GM23338 (cell line): ENCODE data around the gene KCNJ16. TPM values are rescaled to one million over a fixed set of nuclear protein-coding genes. Genes with fewer than 3 reads are reported as not detected.

Experiments
- ATAC-seq: fragments of 200-7000 bp; cut with Tn5 transposase; 3 replicates; pipeline ENCODE4 v1.9.1; 2020
- DNase-seq: peaks from one replicate; pipeline ENCODE4 v3.0.0-alpha.2; 2015; ENCODE audit warnings: low spot score
- H2AFZ ChIP-seq: fragments of 200-600 bp; sonication (generic); 2 replicates; pipeline ENCODE4 v1.8.0; 2016; ENCODE audit warnings: antibody characterized with exemption, mild to moderate bottlenecking, moderate library complexity
- H3F3A ChIP-seq: fragments of 200-600 bp; sonication (generic); replicated peaks from 2 replicates; pipeline ENCODE4 v1.8.0; 2017; ENCODE audit warnings: antibody characterized with exemption, mixed run types, low read depth
- H3K27ac ChIP-seq: fragments of 200-600 bp; sonication (generic); 2 replicates; pipeline ENCODE4 v1.6.1; 2016; ENCODE audit warnings: low read depth
- H3K27me3 ChIP-seq: fragments of 200-600 bp; sonication (generic); 2 replicates; pipeline ENCODE4 v1.8.0; 2016; ENCODE audit warnings: mild to moderate bottlenecking, mixed run types, moderate library complexity; ENCODE audit not compliant: insufficient read depth
- H3K36me3 ChIP-seq: fragments of 200-600 bp; sonication (generic); 2 replicates; pipeline ENCODE4 v1.8.0; 2016; ENCODE audit warnings: mild to moderate bottlenecking; ENCODE audit not compliant: insufficient read depth
- H3K4me1 ChIP-seq: fragments of 200-600 bp; sonication (generic); 2 replicates; pipeline ENCODE4 v1.8.0; 2016; ENCODE audit warnings: mild to moderate bottlenecking, moderate library complexity; ENCODE audit not compliant: insufficient read depth
- H3K4me2 ChIP-seq: fragments of 200-600 bp; sonication (generic); 2 replicates; pipeline ENCODE4 v1.7.1; 2017; ENCODE audit warnings: mixed run types
- H3K4me3 ChIP-seq: fragments of 200-600 bp; sonication (generic); 2 replicates; pipeline ENCODE4 v1.6.1; 2016; ENCODE audit warnings: mixed run types
- H3K79me2 ChIP-seq: fragments of 200-600 bp; sonication (generic); replicated peaks from 2 replicates; pipeline ENCODE4 v1.8.0; 2017; ENCODE audit warnings: mild to moderate bottlenecking; ENCODE audit not compliant: insufficient read depth
- H3K9me2 ChIP-seq: fragments of 200-600 bp; sonication (generic); 2 replicates; pipeline ENCODE4 v1.8.0; 2017; ENCODE audit not compliant: insufficient read depth
- H4K20me1 ChIP-seq: fragments of 200-600 bp; sonication (generic); replicated peaks from 2 replicates; pipeline ENCODE4 v1.8.0; 2017; ENCODE audit warnings: mild to moderate bottlenecking; ENCODE audit not compliant: insufficient read depth
- H3K27ac Mint-ChIP-seq: 2 replicates; pipeline ENCODE4 v1.8.0; 2020; ENCODE audit warnings: inconsistent platforms, mild to moderate bottlenecking, moderate library complexity, mixed read lengths
- H3K27me3 Mint-ChIP-seq: 3 replicates; pipeline ENCODE4 v1.8.0; 2022; ENCODE audit warnings: low read depth, mild to moderate bottlenecking, moderate library complexity, mixed read lengths, inconsistent platforms; ENCODE audit not compliant: insufficient read depth, poor library complexity
- H3K36me3 Mint-ChIP-seq: 3 replicates; pipeline ENCODE4 v1.8.0; 2021; ENCODE audit warnings: low read depth, mild to moderate bottlenecking, inconsistent platforms, moderate library complexity, mixed read lengths
- H3K4me1 Mint-ChIP-seq: 3 replicates; pipeline ENCODE4 v1.8.0; 2020; ENCODE audit warnings: mild to moderate bottlenecking, inconsistent platforms, mixed read lengths
- H3K4me3 Mint-ChIP-seq: 3 replicates; pipeline ENCODE4 v1.8.0; 2021; ENCODE audit warnings: moderate library complexity, mild to moderate bottlenecking, inconsistent platforms, mixed read lengths
- H3K9me3 Mint-ChIP-seq: 3 replicates; pipeline ENCODE4 v1.8.0; 2020; ENCODE audit warnings: moderate library complexity, mild to moderate bottlenecking, inconsistent platforms, mixed read lengths
- CREB1 ChIP-seq: fragments of 250-450 bp; sonication (Bioruptor Pico); IDR thresholded peaks from 2 replicates; pipeline ENCODE4 v1.5.0; 2020; ENCODE audit warnings: low read depth, mild to moderate bottlenecking, moderate library complexity
- EZH2phosphoT487 ChIP-seq: fragments of 200-600 bp; sonication (generic); IDR thresholded peaks from one replicate; pipeline ENCODE4 v1.8.1; 2018; ENCODE audit warnings: antibody characterized with exemption; ENCODE audit not compliant: unreplicated experiment
- JUNB ChIP-seq: IDR thresholded peaks from one replicate; pipeline ENCODE4 v1.6.1; 2016; ENCODE audit warnings: antibody characterized with exemption; ENCODE audit not compliant: unreplicated experiment
- NANOG ChIP-seq: IDR thresholded peaks from 2 replicates; pipeline ENCODE4 v1.6.1; 2016; ENCODE audit warnings: antibody characterized with exemption, borderline replicate concordance
- POLR2AphosphoS5 ChIP-seq: IDR thresholded peaks from 2 replicates; pipeline ENCODE4 v1.6.1; 2016; ENCODE audit warnings: antibody characterized with exemption, low read depth
- STAT1 ChIP-seq: IDR thresholded peaks from one replicate; pipeline ENCODE4 v1.6.1; 2016; ENCODE audit warnings: antibody characterized with exemption; ENCODE audit not compliant: unreplicated experiment
- ZNF114 ChIP-seq: fragments of 250-450 bp; sonication (Bioruptor Pico); IDR thresholded peaks from 2 replicates; pipeline ENCODE4 v1.5.0; 2020; ENCODE audit warnings: mild to moderate bottlenecking, moderate library complexity
- ZNF331 ChIP-seq: fragments of 250-450 bp; sonication (Bioruptor Pico); IDR thresholded peaks from 2 replicates; pipeline ENCODE4 v1.5.0; 2020; ENCODE audit warnings: low read depth, mild to moderate bottlenecking, moderate library complexity
- polyA plus RNA-seq: library from polyadenylated mRNA; unstranded; fragments of >200 nt; fragmentation: Nextera tagmentation; extraction: Ambion mirVana; gene quantifications from 2 replicates; pipeline ENCODE4 v1.2.1, GENCODE V29; 2016
- total RNA-seq: library from RNA; depleted of rRNA; stranded (reverse); fragments of >200 nt; shearing (Covaris generic); gene quantifications from 2 replicates; pipeline ENCODE4 v1.2.3, GENCODE V29; 2014
- TF ChIP-seq, protein P1 (sequence below): IDR thresholded peaks from 2 replicates; pipeline ENCODE4 v1.6.1; 2016; ENCODE audit warnings: antibody characterized with exemption
- TF ChIP-seq, protein P2 (sequence below): IDR thresholded peaks from one replicate; pipeline ENCODE4 v1.6.1; 2018; ENCODE audit warnings: antibody characterized with exemption; ENCODE audit not compliant: unreplicated experiment
- TF ChIP-seq, protein P3 (sequence below): fragments of 250-450 bp; sonication (Bioruptor Pico); IDR thresholded peaks from 2 replicates; pipeline ENCODE4 v1.5.0; 2020; ENCODE audit warnings: mild to moderate bottlenecking, moderate library complexity

KCNJ16 gene
- total and polyA plus RNA-seq, 2 experiments from 2014 or later, result not detected

DNA sequence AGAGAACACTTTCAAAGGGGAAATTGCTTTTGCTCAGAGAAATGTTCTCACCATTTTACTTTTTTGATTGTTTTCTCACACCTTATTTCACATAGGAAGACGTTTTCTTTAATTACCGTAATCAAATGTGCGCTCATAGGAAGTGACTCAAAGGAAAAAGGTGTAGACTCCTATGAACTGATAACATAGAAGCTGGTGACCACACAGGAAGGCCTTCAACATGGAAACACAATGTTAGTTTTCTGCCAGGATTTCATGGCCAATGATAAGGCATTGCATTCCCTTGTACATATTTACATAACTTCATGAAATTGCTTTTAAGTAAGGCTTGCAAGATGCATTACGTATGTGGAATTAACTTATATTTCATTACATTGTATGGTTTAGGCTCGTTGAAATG is 40.9 kb upstream of the KCNJ16 start:
- Mint-ChIP-seq H3K9me3 (no peaks in the 10 kb centered on the region), H3K36me3 (no peaks in the 10 kb centered on the region), H3K4me1 (peaks cover 3% of the 10 kb centered on the region; the same call in 2 of the 3 replicates), H3K27me3 (no peaks in the 10 kb centered on the region), H3K27ac (no peak overlapping the region), H3K4me3 (no peak overlapping the region)
- no peak overlapping the region for H3K27ac ChIP-seq
- H3K4me2 ChIP-seq, result no peak overlapping the region
- ATAC-seq (no peak), DNase-seq (no peak)
- H3K9me2 ChIP-seq, result no peaks in the 10 kb centered on the region
- H2AFZ ChIP-seq, result no peak overlapping the region
- H3K4me3 ChIP-seq, result no peak overlapping the region
- no peaks in the 10 kb centered on the region for H3K36me3 ChIP-seq
- no peaks in the 10 kb centered on the region for H3K4me1 ChIP-seq
- H3F3A ChIP-seq, result no peaks in the 10 kb centered on the region
- H3K79me2 ChIP-seq, result no peaks in the 10 kb centered on the region
- H4K20me1 ChIP-seq, result no peaks in the 10 kb centered on the region
- TF ChIP-seq, protein P1, sequence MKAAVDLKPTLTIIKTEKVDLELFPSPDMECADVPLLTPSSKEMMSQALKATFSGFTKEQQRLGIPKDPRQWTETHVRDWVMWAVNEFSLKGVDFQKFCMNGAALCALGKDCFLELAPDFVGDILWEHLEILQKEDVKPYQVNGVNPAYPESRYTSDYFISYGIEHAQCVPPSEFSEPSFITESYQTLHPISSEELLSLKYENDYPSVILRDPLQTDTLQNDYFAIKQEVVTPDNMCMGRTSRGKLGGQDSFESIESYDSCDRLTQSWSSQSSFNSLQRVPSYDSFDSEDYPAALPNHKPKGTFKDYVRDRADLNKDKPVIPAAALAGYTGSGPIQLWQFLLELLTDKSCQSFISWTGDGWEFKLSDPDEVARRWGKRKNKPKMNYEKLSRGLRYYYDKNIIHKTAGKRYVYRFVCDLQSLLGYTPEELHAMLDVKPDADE, result no peak
- TF ChIP-seq ZNF114 (no peak), STAT1 (no peak), NANOG (no peak), EZH2phosphoT487 (no peak), ZNF331 (no peak), JUNB (no peak), POLR2AphosphoS5 (no peak), CREB1 (CRISPR knock-in tag) (no peak)
- TF ChIP-seq, protein P2, sequence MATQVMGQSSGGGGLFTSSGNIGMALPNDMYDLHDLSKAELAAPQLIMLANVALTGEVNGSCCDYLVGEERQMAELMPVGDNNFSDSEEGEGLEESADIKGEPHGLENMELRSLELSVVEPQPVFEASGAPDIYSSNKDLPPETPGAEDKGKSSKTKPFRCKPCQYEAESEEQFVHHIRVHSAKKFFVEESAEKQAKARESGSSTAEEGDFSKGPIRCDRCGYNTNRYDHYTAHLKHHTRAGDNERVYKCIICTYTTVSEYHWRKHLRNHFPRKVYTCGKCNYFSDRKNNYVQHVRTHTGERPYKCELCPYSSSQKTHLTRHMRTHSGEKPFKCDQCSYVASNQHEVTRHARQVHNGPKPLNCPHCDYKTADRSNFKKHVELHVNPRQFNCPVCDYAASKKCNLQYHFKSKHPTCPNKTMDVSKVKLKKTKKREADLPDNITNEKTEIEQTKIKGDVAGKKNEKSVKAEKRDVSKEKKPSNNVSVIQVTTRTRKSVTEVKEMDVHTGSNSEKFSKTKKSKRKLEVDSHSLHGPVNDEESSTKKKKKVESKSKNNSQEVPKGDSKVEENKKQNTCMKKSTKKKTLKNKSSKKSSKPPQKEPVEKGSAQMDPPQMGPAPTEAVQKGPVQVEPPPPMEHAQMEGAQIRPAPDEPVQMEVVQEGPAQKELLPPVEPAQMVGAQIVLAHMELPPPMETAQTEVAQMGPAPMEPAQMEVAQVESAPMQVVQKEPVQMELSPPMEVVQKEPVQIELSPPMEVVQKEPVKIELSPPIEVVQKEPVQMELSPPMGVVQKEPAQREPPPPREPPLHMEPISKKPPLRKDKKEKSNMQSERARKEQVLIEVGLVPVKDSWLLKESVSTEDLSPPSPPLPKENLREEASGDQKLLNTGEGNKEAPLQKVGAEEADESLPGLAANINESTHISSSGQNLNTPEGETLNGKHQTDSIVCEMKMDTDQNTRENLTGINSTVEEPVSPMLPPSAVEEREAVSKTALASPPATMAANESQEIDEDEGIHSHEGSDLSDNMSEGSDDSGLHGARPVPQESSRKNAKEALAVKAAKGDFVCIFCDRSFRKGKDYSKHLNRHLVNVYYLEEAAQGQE, result no peak
- TF ChIP-seq, protein P3, sequence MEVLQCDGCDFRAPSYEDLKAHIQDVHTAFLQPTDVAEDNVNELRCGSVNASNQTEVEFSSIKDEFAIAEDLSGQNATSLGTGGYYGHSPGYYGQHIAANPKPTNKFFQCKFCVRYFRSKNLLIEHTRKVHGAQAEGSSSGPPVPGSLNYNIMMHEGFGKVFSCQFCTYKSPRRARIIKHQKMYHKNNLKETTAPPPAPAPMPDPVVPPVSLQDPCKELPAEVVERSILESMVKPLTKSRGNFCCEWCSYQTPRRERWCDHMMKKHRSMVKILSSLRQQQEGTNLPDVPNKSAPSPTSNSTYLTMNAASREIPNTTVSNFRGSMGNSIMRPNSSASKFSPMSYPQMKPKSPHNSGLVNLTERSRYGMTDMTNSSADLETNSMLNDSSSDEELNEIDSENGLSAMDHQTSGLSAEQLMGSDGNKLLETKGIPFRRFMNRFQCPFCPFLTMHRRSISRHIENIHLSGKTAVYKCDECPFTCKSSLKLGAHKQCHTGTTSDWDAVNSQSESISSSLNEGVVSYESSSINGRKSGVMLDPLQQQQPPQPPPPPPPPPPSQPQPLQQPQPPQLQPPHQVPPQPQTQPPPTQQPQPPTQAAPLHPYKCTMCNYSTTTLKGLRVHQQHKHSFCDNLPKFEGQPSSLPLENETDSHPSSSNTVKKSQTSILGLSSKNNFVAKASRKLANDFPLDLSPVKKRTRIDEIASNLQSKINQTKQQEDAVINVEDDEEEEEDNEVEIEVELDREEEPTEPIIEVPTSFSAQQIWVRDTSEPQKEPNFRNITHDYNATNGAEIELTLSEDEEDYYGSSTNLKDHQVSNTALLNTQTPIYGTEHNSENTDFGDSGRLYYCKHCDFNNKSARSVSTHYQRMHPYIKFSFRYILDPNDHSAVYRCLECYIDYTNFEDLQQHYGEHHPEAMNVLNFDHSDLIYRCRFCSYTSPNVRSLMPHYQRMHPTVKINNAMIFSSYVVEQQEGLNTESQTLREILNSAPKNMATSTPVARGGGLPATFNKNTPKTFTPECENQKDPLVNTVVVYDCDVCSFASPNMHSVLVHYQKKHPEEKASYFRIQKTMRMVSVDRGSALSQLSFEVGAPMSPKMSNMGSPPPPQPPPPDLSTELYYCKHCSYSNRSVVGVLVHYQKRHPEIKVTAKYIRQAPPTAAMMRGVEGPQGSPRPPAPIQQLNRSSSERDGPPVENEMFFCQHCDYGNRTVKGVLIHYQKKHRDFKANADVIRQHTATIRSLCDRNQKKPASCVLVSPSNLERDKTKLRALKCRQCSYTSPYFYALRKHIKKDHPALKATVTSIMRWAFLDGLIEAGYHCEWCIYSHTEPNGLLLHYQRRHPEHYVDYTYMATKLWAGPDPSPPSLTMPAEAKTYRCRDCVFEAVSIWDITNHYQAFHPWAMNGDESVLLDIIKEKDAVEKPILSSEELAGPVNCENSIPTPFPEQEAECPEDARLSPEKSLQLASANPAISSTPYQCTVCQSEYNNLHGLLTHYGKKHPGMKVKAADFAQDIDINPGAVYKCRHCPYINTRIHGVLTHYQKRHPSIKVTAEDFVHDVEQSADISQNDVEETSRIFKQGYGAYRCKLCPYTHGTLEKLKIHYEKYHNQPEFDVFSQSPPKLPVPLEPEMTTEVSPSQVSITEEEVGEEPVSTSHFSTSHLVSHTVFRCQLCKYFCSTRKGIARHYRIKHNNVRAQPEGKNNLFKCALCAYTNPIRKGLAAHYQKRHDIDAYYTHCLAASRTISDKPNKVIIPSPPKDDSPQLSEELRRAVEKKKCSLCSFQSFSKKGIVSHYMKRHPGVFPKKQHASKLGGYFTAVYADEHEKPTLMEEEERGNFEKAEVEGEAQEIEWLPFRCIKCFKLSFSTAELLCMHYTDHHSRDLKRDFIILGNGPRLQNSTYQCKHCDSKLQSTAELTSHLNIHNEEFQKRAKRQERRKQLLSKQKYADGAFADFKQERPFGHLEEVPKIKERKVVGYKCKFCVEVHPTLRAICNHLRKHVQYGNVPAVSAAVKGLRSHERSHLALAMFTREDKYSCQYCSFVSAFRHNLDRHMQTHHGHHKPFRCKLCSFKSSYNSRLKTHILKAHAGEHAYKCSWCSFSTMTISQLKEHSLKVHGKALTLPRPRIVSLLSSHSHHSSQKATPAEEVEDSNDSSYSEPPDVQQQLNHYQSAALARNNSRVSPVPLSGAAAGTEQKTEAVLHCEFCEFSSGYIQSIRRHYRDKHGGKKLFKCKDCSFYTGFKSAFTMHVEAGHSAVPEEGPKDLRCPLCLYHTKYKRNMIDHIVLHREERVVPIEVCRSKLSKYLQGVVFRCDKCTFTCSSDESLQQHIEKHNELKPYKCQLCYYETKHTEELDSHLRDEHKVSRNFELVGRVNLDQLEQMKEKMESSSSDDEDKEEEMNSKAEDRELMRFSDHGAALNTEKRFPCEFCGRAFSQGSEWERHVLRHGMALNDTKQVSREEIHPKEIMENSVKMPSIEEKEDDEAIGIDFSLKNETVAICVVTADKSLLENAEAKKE (CRISPR knock-in tag), result no peak
- no peaks in the 10 kb centered on the region for H3K27me3 ChIP-seq
